ENCODE data around the gene INCA1. TPM values are rescaled to one million over a fixed set of nuclear protein-coding genes. Genes with fewer than 3 reads are reported as not detected.

Gene INCA1
- total RNA-seq, 4 donors from 2014 or later = 0.31 to 1.1 TPM; not detected in 2

- H3K27ac ChIP-seq = peak overlapping the region; percentile 89 to 97 (median 94)
- peak overlapping the region; percentile 64 to 75 (median 72) for H3K4me3 ChIP-seq
- H3K36me3 ChIP-seq = peaks cover 18 to 57% (median 23%) of the 10 kb centered on the region in 3 donors
- DNase-seq = no peak
- H3K27me3 ChIP-seq = no peaks in the 10 kb centered on the region
- 47 to 56% methylated on average over 10 to 14 of the region's 19 CpGs for WGBS, 2 donors
- peaks cover 30 to 65% (median 34%) of the 10 kb centered on the region in 3 donors for H3K4me1 ChIP-seq
- TF ChIP-seq, protein P1, sequence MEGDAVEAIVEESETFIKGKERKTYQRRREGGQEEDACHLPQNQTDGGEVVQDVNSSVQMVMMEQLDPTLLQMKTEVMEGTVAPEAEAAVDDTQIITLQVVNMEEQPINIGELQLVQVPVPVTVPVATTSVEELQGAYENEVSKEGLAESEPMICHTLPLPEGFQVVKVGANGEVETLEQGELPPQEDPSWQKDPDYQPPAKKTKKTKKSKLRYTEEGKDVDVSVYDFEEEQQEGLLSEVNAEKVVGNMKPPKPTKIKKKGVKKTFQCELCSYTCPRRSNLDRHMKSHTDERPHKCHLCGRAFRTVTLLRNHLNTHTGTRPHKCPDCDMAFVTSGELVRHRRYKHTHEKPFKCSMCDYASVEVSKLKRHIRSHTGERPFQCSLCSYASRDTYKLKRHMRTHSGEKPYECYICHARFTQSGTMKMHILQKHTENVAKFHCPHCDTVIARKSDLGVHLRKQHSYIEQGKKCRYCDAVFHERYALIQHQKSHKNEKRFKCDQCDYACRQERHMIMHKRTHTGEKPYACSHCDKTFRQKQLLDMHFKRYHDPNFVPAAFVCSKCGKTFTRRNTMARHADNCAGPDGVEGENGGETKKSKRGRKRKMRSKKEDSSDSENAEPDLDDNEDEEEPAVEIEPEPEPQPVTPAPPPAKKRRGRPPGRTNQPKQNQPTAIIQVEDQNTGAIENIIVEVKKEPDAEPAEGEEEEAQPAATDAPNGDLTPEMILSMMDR (IDR thresholded peaks at IDR 0.05) = no peak
- no peak for TF ChIP-seq POLR2A (IDR thresholded peaks at IDR 0.05)
- H3K9me3 ChIP-seq = no peaks in the 10 kb centered on the region
- intact Hi-C loops (cut with DNase I) = no loop called here
Observed at GRCh38 chr17:4938688-4939545, 58.4 kb downstream of the INCA1 start.

Small RNAs within 50 kb of the gene (small RNA-seq; reads per million reads assigned to genes)
- 0 reads per million in 4 donors for gene MIR6864
- 0 to 0.21 (median 0.14) reads per million in 4 donors for gene MIR6865

Other genes with a start within 250 kb of the INCA1 start
- gene TM4SF5, start 225.6 kb downstream of the INCA1 start, total RNA-seq = not detected
- 1 to 10 TPM in 3 of 4 donors, not detected in 1; 1.3 to 5.2 (median 1.5) TPM for gene VMO1, start 211.2 kb downstream of the INCA1 start, total RNA-seq
- gene GLTPD2, start 208.6 kb downstream of the INCA1 start, total RNA-seq = 1 to 10 TPM in 3 of 4 donors, not detected in 1; 1.1 to 2.0 (median 1.1) TPM
- gene PSMB6, start 201.4 kb downstream of the INCA1 start, total RNA-seq = 100 to 1,000 TPM; 154 to 216 (median 201) TPM
- gene PLD2, start 190.4 kb downstream of the INCA1 start, total RNA-seq = 100 to 1,000 TPM in 1 of 4 donors, 10 to 100 TPM in 3; 38.7 to 114 (median 86.7) TPM
- 100 to 1,000 TPM in 3 of 4 donors, 10 to 100 TPM in 1; 50.1 to 156 (median 117) TPM for gene MINK1, start 164.2 kb downstream of the INCA1 start, total RNA-seq
- gene C17orf107, start 98.0 kb downstream of the INCA1 start, total RNA-seq = 1 to 10 TPM in 1 of 4 donors, under 1 TPM in 3; 0.27 to 2.7 (median 0.92) TPM
- under 1 TPM in 1 of 4 donors, not detected in 3; 0.57 TPM for gene CHRNE, start 94.4 kb downstream of the INCA1 start, total RNA-seq
- not detected for gene GP1BA, start 65.2 kb downstream of the INCA1 start, total RNA-seq
- gene SLC25A11, start 57.5 kb downstream of the INCA1 start, total RNA-seq = 10 to 100 TPM; 29.3 to 54.2 (median 42.2) TPM
- gene RNF167, start 57.3 kb downstream of the INCA1 start, total RNA-seq = 10 to 100 TPM; 42.3 to 57.4 (median 54.2) TPM
- 100 to 1,000 TPM; 520 to 970 (median 715) TPM for gene PFN1, start 49.0 kb downstream of the INCA1 start, total RNA-seq
- 1 to 10 TPM in 2 of 4 donors, under 1 TPM in 1, not detected in 1; 0.31 to 3.6 (median 1.5) TPM for gene ENO3, start 46.4 kb downstream of the INCA1 start, total RNA-seq
- gene SPAG7, start 29.7 kb downstream of the INCA1 start, total RNA-seq = 10 to 100 TPM; 34.5 to 48.8 (median 39.5) TPM
- gene CAMTA2, start 9.8 kb downstream of the INCA1 start, total RNA-seq = 10 to 100 TPM in 3 of 4 donors, 1 to 10 TPM in 1; 6.9 to 19.6 (median 13.4) TPM
- gene KIF1C, start 428 bp upstream of the INCA1 start, total RNA-seq = 10 to 100 TPM; 66.9 to 93.3 (median 81.7) TPM
- 1 to 10 TPM in 2 of 4 donors, under 1 TPM in 2; 0.26 to 1.4 (median 1.1) TPM for gene SLC52A1, start 37.9 kb upstream of the INCA1 start, total RNA-seq
- 1 to 10 TPM; 1.4 to 6.1 (median 2.3) TPM for gene ZFP3, start 80.9 kb upstream of the INCA1 start, total RNA-seq
- 1 to 10 TPM; 4.5 to 7.8 (median 5.8) TPM for gene ZNF232, start 114.4 kb upstream of the INCA1 start, total RNA-seq
- under 1 TPM in 2 of 4 donors, not detected in 2; under 0.01 to 0.09 TPM for gene USP6, start 118.5 kb upstream of the INCA1 start, total RNA-seq
- gene ZNF594, start 194.3 kb upstream of the INCA1 start, total RNA-seq = 10 to 100 TPM in 1 of 4 donors, 1 to 10 TPM in 3; 2.0 to 13.4 (median 5.1) TPM
- 1 to 10 TPM in 2 of 4 donors, under 1 TPM in 2; 0.45 to 3.7 (median 1.2) TPM for gene SCIMP, start 237.3 kb upstream of the INCA1 start, total RNA-seq